ENCODE results near the gene FKBP10.

FKBP10 gene

DNA sequence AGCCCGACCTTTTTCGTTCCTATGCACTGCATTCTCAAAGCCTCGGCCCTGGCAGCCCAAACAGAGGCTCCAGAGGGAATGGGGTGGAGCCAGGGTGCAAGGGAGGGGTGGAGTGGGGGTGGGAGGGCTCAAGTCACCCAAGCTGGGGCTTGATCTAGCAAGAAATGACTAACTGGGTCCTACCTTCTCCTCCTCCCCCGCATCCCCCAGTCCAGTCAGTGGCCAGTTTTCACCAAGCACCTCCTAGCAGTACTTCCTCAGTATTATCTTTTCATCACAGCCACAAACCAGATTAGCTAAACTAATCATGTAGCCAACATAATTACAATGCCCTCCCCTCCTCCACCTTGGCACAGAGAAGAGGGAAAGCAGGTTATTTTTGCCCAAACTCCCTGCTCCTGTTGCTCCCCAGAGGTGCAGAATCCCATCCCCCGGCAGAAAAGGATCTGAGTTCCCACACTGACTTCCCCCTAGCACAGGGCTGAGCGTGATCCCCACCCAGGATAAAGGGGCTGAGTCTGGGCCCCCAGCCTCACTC lies 28.5 kb upstream of the FKBP10 start:
- DNase-seq = no peak

DNA sequence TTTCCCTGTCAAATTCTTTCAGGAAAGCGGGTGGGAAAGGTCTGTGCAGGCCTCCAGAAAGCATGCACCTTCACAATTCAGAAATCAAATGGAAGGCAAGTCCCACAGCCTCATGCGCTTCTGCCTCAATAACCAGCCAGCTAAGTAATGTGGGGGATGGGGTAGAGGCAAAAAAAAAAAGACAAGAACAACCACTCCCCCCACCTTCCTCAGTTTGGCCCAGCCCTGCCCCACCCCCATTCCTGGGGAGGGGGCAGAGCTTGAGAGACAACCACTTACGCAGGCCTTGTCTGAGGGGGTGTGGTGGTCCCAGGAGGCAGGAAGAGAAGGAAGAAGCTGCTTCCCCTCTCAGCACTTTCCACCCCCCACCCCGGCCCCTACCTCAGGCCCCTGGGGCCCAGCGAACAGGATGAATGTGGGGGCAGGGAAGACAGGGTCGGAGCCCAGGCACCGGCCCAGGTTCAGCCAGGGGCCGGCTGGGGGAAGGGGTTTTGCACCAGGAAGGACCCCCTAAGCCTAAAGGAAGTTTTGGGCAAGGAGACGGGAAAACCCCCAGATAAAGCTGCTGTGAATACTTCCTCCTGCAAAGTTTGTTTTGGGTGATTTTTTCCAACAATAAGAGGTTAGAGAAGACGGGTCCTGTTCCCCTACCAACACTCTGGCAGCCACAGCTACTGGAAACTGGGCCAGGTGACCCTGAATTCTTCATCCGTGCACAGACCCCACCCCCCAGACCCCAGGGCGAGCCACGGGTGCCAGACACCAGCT lies 27.5 kb upstream of the FKBP10 start:
- no peak for DNase-seq

DNA sequence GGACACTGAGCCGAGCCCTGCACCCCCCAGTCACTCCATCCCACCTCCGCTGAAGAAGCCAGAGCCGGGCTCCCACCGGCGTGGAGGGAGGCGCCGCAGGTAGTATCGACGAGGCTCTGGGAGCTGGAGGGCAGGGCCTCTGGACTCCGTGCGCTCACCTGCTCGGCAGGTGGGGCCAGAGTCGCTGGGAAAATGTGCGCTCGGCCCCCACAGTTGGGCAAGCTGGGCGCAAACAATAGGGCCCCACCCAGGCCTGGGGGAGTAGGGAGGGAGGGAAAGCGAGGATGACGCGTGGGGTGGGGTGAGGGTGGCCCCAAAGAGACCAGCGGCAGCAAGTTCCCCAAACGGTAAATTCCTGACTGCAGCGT lies 27.0 kb upstream of the FKBP10 start:
- DNase-seq = no peak

DNA sequence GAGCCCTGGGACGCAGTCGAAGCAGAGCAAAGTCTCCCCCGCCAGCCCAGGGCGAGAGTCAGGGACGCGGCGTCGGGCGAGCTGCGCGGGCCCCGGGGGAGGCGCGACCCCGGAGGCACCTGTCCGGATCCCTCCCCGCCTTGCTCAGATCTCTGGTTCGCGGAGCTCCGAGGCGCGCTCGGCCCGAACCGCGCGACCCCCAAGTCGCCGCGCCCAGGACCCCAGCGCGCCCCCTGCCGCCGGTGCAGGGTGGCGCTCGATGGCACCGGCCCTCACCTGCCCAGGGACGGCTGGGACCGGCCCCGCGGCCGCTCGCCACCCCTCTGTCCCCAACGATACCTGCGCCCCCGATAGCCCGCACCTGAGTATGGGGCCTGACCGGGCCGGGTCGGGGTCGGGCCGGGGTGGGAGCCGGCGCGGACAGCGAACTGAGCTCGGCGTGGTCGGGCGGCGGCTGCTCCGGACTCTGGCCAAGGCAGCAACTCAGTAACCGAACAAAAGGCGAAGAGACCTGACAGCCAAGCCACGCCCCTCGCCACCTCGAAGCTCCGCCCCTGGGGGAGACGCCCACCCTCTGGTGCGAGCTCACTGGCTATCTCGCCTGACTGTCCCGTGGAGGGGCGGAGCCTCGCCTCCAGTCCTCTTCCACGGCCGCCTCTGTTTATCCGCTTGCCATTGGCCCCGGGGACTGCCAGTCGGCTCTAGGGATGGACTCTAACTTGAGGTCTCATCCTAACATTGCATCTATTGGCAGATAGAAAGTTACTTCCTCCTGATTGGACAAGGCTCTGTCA lies 26.4 kb upstream of the FKBP10 start, which contains the start of gene JUP:
JUP (minus strand) TSS at position 485 of the 794 bp plus-strand sequence. CDS start 14,857 bp downstream, outside the sequence.
- DNase-seq = peak; percentile 91 to 97

DNA sequence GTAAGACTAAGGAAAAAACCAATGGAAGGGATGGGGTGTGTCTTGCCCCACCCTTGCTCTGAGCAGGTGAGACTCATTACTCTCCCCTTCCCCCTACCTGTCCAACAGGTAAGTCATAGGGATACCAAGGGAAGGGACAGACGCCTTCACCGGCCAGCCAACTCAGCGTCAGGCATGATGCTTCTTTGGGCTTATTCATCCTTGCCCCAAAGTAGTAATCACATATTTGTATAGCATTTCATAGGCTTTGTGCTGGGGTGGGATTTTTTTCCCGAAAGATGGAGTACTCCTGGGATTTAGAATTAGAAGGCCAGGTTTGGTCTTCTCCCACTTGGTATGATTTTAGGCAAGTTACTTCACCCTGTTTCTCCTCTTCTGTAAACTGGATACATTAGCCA lies 25.8 kb upstream of the FKBP10 start:
- no peak for DNase-seq

DNA sequence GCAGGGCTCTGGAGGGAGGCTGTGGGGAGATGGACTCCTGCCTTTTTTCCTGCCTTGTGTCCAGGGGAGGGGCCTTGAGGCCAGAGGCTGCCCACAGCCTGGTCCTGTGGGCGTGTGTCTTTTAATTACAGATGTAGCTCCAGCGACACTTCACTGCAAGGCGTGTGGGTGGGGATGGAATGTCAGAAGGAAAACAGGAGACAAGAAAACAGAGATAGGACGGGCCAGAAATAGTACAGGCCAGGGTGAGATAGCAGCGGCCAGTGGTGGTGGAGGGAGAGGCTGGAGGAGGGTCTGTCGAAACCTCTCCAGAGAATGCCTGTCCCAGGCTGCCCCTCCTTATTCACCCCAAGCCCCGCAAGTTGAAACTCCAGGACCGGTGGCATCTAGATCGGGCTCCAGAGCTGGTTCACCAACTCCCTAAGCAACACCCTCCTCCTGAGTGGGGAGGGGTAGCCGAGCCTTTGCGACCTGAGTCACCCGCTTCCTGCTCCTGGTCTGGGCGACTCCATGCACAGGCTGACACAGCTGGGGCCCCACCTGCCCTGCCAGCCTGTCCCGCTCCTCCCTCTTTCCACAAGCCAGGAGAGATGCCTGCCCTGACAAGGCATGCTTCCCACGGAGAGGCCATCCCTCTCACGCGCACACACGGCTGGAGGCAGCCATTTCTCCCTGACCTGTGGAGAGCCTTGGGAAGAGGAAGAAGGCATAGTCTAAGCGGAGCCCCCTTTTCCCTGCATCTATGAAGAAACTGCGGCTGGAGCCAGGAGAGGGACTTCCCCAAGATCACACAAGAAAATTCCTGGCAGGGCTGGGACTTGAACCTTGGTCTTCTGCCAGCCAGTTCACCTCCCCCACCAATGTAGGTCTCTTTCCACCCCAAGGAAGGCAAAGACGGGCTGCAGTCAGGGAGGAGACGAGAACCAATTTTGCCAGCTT lies 19.7 kb upstream of the FKBP10 start:
- DNase-seq = no peak

DNA sequence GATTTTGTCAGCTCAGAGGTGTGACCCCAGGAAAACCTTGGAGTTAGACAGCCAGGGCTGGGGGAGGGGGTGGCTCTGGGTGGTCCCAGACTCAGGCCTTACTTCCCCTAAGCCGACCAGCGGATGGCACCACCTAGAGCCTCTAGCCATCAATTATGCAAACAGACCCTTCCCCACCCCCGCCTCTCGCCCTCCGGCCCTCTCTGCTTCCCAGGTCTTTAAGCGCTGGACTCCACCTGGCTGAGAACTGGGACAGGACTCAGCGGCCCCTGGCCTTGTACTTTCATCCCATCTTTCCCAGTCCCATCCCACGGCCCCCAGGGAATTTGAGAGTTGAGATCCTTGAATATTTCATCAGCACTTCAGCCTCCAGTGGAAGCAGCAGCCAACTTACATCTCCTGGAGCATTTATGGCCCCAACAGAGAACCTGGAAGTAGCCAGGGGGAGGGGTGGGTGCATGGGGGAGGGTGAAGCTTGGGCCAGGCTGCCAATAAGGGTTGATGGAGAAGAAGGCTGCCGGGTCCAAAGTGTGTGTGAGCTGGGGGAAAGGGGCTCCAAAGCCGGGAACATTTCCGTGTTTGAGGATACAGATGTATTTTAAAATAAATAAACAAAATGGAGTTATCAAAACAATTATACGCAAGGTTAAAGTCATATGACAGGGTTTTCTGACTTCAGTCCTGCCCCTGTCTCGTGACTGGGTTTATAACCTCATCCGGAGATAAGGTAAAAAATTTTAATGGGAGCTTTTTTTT lies 18.8 kb upstream of the FKBP10 start:
- peak in 1 of 2 experiments; percentile 7 for DNase-seq

DNA sequence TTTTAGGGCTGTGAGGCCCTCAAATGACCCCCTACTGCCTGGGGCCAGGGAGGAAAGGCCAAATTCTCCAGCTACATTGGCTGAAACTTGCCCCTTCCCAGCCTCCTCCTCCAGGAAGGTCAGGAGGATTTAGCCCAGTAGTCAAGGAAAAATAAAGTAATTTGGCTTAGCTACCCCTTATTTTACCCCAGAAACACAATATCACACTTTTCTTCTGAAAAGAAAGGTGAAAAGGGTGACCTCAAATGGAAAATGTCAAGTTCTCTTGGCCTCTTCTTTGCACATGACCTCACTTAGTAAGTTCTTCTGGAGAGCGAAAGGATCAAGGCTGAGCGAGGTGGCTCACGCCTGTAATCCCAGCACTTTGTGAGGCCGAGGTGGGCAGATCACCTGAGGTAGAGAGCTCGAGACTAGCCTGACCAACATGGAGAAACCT lies 18.2 kb upstream of the FKBP10 start:
- no peak for DNase-seq

DNA sequence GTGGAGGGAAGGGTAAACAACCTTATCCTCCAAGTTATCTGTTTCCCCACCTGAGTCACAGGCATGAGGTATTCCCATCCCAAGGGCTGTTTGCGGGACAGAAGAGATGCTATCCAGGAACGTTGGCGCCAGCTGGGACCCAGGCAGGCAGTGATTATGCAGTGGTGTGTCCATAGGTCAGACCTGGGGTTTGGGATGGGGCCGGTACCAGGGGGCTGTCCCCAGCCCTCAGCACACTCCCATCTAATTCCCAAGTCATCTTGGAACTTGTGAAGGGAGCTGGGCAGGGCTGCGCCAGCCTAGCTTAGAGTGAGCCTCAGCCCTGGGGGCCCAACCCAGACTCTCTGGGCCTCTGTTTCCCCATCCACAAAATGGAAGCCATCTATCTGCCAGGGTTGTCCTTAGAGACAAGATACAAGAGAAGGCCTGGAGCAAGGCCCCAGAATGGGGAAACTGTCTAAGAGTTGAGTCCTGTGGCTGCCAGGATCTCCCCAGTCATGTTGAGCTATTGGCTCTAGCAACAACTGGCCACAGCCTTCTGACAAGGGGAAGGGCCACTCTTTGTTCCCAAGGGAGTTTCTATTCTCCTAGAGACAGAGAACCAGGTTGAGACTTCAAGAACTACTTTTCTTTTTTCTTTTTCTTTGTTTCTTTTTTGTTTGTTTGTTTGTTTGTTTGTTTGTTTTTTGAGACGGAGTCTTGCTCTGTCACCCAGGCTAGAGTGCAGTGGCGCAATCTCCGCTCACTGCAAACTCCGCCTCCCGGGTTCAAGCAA lies 16.5 kb upstream of the FKBP10 start:
- no peak for DNase-seq

DNA sequence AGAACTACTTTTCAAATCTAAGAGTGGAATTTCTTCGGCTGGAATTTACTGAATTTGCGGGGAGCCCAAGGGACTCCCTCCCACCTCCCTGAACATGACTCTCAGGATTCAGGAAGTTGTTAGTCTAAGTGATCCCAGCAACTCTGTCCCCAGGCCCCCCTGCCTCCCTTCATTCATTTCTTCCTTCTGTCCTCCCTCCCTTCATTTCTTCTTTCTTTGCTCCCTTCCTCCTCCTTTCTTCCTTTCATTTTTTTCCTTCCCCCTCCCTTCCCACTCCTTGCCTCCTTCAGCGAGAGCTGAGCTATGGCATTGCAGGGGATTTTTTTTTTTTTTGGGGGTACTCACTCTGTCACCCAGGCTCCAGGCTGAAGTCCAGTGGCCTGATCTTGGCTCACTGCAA lies 15.4 kb upstream of the FKBP10 start:
- no peak for DNase-seq

DNA sequence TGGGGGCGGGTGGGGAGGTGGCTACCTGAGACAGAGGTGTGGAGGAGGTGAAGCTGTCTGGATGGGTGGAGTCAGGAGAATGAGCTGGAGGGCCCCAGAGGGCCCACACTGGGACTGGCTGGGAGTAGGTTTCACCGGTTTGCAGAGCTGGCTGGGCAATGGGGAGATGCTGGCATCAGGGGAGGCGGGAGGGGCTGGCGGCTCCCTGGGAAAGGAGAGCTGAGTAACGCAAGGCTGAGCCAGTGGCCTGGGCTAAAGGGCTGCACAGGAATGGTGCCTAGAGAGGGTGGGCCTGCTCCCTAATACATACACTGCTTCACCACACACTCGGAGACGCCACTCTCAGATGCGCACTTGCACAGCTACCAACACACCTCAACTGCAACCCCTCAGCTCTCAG lies 13.4 kb upstream of the FKBP10 start:
- DNase-seq = no peak

DNA sequence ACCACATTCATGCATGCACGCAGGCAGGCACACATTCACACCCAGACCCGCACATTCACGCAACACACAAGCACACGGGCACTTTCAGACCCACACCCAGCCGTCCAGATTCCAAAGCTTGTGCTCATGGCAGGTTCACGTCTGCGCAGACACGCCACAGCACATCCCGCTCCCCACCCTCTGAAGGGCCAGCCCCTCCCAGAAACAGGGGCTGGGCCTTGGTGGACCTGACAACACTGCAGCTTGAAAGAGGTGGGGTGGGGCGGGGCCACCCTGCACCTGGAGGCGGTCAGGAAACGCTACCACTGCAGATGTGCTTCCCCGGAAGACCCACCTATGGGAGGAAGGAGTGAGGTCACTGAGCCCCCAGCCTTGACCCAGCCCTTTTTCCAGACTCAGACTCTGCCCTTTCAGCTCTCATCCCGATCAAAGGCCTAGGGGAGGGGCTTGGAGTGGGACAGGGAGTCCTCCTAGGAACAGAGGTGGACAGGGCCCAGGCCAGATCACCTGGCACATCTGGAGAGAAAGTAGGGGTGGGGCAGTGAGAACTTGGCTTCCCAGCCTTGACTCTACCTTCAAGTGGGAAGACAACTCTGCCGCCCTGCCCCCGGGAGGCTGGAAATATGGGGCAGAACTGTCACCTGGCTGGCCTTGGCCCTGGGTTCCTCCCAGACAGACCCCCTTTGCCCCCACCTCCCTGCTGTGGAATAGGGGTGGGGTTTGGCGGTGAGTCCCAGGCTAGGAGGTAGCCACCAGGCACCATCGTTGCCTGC lies 12.0 kb upstream of the FKBP10 start:
- no peak for DNase-seq

DNA sequence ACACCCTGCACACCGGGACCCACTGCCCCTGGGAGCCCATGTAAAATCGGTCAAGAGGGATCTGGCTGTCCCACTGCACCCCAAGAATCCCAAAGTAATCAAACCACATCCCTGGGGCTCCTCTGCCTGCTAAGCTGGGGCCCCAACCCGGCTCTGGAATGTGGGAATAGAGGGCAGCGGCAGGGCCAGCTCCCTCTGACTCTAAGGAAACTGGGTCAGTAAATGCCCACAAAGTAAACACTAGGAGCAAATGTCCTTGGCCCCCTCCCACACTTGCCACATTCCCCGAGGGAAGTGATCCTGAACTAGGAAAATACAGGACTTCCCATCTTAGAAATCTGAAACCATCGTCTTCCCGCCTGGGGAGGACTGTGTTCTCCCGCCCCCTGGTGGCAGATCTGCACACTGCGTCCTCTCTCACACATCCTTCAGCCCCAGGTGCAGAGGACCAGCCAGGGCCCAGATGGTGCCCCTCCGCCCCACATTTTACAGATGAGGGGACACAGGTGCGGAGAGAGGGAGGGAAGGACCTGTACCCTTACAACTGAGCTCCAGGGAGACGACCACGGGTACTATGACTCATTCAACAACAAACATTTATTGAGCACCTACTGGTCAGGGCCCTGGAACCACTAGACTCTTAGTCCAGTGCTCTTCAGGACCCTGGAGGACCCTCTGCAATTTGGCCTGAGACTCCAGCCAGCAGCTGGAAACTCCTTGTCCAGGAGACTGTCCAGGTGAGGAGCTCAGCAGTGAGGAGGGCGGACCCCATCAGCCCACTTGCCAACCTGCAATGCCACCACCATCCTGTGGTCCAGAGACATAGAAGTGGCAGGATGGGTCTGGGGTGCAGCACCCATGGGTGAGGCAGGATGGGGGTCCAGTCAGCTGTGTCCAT lies 11.2 kb upstream of the FKBP10 start:
- DNase-seq = peak in 1 of 2 experiments; percentile 67

DNA sequence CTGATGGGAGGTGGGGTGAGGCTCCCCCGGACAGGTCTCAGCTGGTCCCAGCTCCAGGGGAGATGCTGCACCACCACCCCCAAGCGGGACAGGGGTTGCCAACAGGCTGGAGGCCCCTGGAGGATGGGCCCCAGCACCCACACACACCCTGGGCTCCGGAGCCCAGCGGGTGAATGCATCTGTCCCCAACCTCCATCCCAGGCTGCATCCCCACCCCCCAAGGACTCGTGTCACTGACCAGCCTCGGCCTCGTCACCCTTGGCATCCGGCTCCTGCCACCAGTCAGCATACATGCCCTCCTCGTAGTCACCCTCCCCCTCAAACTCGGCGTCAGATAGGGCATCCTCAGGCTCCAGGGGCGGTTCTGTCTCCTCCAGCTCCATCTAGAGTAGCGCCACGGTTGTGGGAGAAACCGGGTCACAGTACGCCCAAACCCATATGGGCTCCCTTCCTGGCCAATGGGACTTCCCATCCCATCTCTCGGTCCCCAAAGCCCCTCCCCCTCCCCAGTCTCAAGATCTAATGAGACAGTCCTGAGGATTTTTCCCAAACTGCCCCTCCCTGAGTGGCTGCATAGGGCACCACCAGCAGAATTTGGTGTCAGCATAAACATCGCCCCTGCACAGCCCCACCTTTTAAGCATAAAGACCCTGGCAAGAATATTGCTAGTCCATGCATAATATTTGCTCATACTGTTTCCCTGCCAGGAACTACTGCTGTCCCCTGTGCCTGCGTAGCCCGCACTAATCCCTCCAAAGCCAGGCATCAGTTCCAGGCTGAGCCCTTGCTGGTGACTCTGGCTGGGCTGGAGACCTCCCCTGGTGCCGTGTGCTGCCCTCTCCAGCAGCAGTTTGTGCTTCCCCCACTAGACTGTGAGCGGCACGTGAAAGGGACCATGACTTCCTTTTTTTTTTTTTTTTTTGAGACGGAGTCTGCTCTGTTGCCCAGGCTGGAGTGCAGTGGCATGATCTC lies 9.5 kb upstream of the FKBP10 start:
- DNase-seq = peak in 1 of 2 experiments; percentile 21

DNA sequence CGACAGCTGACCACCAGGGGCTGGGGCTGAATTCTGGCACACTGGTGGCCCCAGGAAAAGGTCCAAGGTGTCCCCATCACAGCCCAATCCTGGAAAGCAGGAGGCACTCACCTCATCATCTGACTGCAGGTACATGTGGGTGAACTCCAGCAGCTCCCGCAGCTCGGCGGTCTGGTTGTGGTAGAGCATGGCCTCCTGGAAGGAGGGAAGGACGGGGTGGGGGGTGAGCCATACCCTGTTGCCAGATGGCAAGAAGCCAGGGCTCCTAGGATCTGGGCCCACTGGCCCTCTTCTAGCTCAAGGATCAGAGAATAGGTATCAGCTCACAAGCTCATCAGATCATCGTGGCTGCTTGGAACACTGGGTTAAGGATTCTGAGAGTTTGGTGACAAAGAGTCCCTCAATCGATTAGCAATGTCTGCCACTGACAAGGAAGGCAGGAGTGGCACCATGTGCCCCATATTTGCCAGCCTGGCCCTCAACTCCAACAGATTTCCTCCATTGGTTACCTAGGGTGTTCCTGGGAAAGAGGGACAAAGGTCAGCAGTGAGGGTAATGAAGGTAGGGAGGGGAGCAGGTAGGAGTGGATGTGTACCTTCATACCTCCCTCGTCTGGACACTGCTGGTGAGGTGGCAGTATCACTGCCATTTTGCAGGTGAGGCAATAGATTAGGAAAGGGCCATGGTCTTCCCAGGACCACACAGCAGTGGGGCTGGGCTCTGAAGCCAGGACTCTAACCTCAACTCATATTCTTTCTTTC lies 5.9 kb upstream of the FKBP10 start:
- no peak for DNase-seq

DNA sequence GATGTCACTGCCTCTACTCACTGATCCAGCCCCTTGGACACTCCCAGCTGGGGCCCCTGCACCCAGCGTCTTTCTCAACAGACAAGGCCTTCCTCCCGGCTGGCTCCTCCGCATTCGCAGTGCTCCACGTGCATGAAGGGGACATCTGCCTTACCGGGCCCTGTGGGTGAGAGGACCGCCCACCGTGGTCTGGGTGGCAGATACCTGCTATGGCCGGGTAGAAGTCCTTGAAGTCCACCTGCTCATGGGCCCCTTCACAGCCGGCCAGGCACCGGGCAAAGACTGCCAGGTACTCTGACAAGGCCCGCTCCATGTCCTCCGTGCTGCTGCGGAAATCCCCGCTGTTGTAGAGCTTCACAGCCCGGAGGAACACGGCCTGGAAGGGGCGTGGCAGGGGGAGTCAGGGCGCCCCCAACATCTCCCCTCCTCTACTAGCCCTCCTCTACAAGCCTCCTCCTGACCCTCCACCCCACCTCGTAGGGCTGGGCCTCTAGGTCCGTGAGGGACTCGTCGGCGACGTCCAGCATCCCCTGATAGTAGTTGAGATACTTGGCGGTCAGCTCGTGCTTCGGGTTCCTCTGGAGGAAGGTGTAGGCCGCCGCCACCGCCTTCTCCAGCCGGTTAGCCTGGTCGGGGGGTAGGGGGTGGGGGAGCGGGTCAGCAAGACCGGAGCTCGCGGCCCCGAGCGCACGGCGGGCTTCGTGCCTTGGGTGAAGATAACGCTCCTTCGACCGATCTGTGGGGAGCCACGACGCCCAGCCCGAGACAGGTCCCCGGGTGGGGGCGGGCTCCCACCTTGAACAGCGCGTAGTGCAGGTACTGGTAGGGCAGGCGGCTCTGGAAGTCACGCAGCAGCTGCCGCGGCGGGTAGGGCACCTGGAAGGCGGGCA lies 1.9 kb upstream of the FKBP10 start:
- DNase-seq = no peak
